K562 (cell line): ENCODE results near the gene UMAD1. TPM values are rescaled to one million over a fixed set of nuclear protein-coding genes. Genes with fewer than 3 reads are reported as not detected.
A peak's percentile ranks its signal among the peaks of the same experiment; 100 is the strongest.

Source experiments
- ATAC-seq: fragments of 200-7000 bp; cut with Tn5 transposase; 3 replicates; pipeline ENCODE4 v1.9.1; 2020; ENCODE audit warnings: moderate library complexity
- BruUV-seq: library from RNA; stranded (reverse); fragments of 400-500 nt; replicated peaks from 2 replicates; lab custom pipeline; 2021; lab: Mats Ljungman, UMichigan
- CTCF ChIA-PET: fragments of 300-600 bp; formaldehyde crosslinking; extraction: SDS; loops from one replicate; lab custom pipeline; 2021; ENCODE audit warnings: low intra/inter-chr PET ratio; lab: Yijun Ruan, JAX
- POLR2A ChIA-PET: fragments of 300-600, 350-650 bp; sonication (Branson Sonifier 250); formaldehyde crosslinking; extraction: SDS; loops from one replicate; lab custom pipeline; 2021; ENCODE audit warnings: antibody characterized with exemption, inconsistent platforms; lab: Yijun Ruan, JAX
- DNase-seq, 4 experiments: peaks; one replicate each; pipeline versions ENCODE4 v3.0.0 to v3.0.0-alpha.2; 2011 to 2018; ENCODE audit warnings: low spot score in 3 of 4, mixed read lengths in 3 of 4; ENCODE audit errors: extremely low read depth in 1 of 4
- FAIRE-seq: peaks from 2 replicates; lab custom pipeline; 2011; peaks lifted over from hg19 to GRCh38; lab: Jason Lieb, UNC
- H2AFZ ChIP-seq: 2 replicates; pipeline ENCODE4 v1.6.0; 2011; ENCODE audit warnings: low read depth, low read length, control low read depth, inconsistent platforms
- H3K27ac ChIP-seq: fragments of 200-600 bp; 3 replicates; pipeline ENCODE4 v1.8.0; 2011; ENCODE audit warnings: low read depth, mild to moderate bottlenecking, control low read depth, inconsistent platforms, low read length, moderate library complexity, mixed read lengths; ENCODE audit errors: extremely low read depth
- H3K27me3 ChIP-seq, 2 experiments: fragments of 300-600 bp in 1 of 2; 2 replicates in 1 of 2; 3 replicates in 1 of 2; pipeline versions ENCODE4 v1.6.0 to v1.8.0; 2011; ENCODE audit warnings: inconsistent platforms in 2 of 2, low read length in 2 of 2, mild to moderate bottlenecking in 1 of 2, mixed read lengths in 1 of 2, moderate library complexity in 1 of 2; ENCODE audit not compliant: control insufficient read depth in 2 of 2, insufficient read depth in 2 of 2
- H3K36me3 ChIP-seq: fragments of 300-600 bp; 3 replicates; pipeline ENCODE4 v1.8.0; 2011; ENCODE audit warnings: mild to moderate bottlenecking, low read length, inconsistent platforms; ENCODE audit not compliant: control insufficient read depth, insufficient read depth
- H3K4me1 ChIP-seq, 2 experiments: fragments of 200-600 bp in 1 of 2; replicated peaks in 1 of 2; 2 replicates in 1 of 2; 3 replicates in 1 of 2; pipeline versions ENCODE4 v1.5.1 to v1.8.0; 2011; ENCODE audit warnings: inconsistent platforms in 2 of 2, low read length in 2 of 2, mild to moderate bottlenecking in 1 of 2, mixed read lengths in 1 of 2, moderate library complexity in 1 of 2; ENCODE audit not compliant: control insufficient read depth in 2 of 2, insufficient read depth in 2 of 2
- H3K4me2 ChIP-seq: 2 replicates; pipeline ENCODE4 v1.6.1; 2011; ENCODE audit warnings: low read length, control low read depth, inconsistent platforms, mixed read lengths; ENCODE audit not compliant: insufficient read depth
- H3K4me3 ChIP-seq: fragments of 200-600 bp; sonication (generic), shearing (Covaris generic); 2 replicates; pipeline ENCODE4 v1.5.1; 2016; ENCODE audit warnings: control low read depth, inconsistent platforms
- H3K79me2 ChIP-seq: fragments of 200-600 bp; 3 replicates; pipeline ENCODE4 v1.8.0; 2011; ENCODE audit warnings: low read length, inconsistent platforms; ENCODE audit not compliant: control insufficient read depth, insufficient read depth
- H3K9ac ChIP-seq, 2 experiments: 2 replicates each; pipeline versions ENCODE4 v1.6.0 to v1.6.1; 2011; ENCODE audit warnings: low read depth in 2 of 2, low read length in 2 of 2, control low read depth in 1 of 2, inconsistent platforms in 1 of 2, mild to moderate bottlenecking in 1 of 2, mixed read lengths in 1 of 2; ENCODE audit not compliant: insufficient read depth in 1 of 2
- H3K9me1 ChIP-seq: one replicate; pipeline ENCODE4 v1.6.0; 2011; ENCODE audit warnings: inconsistent platforms, mild to moderate bottlenecking, low read length, moderate library complexity; ENCODE audit not compliant: control insufficient read depth, insufficient read depth
- H3K9me3 ChIP-seq: replicated peaks from 2 replicates; pipeline ENCODE4 v1.5.1; 2011; ENCODE audit warnings: low read depth, low read length, inconsistent platforms; ENCODE audit not compliant: control insufficient read depth, insufficient read depth
- H4K20me1 ChIP-seq: replicated peaks from 2 replicates; pipeline ENCODE4 v1.6.1; 2011; ENCODE audit warnings: low read length, inconsistent platforms, mixed read lengths; ENCODE audit not compliant: control insufficient read depth, insufficient read depth
- CC2D1A ChIP-seq: fragments of 450-650 bp; IDR thresholded peaks from 2 replicates; pipeline ENCODE4 v1.6.1; 2017; ENCODE audit warnings: mild to moderate bottlenecking
- E2F4 ChIP-seq: sonication (generic); formaldehyde crosslinking; IDR thresholded peaks from 2 replicates; pipeline ENCODE4 v1.8.0; 2022; ENCODE audit warnings: mild to moderate bottlenecking, low read depth, missing genetic modification reagents
- GABPB2 ChIP-seq: fragments of 250-450 bp; sonication (Bioruptor Pico); conservative IDR thresholded peaks from 2 replicates; pipeline ENCODE4 v1.5.1; 2021; ENCODE audit warnings: mild to moderate bottlenecking
- ZNF165 ChIP-seq: fragments of 250-450 bp; sonication (Bioruptor Pico); IDR thresholded peaks from 2 replicates; pipeline ENCODE4 v1.4.0; 2020; ENCODE audit warnings: borderline replicate concordance
- ZNF41 ChIP-seq: fragments of 250-450 bp; sonication (Bioruptor Pico); conservative IDR thresholded peaks from 2 replicates; pipeline ENCODE4 v1.4.0; 2020; ENCODE audit warnings: mild to moderate bottlenecking
- WGBS: fragments of 100-300 bp; shearing (Covaris generic); methylation state at CpG from one replicate; pipeline ENCODE4 v1.1.6; 2016; ENCODE audit warnings: low coverage, mixed read lengths; ENCODE audit not compliant: insufficient coverage; ENCODE audit errors: missing lambda C conversion rate; 5-methylcytosine and 5-hydroxymethylcytosine counted together
- in situ Hi-C: fragments of 300-500 bp; cut with MboI; formaldehyde crosslinking; loops from 4 replicates; pipeline ENCODE4 v1.15.0; 2018; ENCODE audit warnings: inconsistent platforms, mixed read lengths
- intact Hi-C: fragments of 100-400 bp; cut with micrococcal nuclease; formaldehyde crosslinking; loops from 2 replicates; pipeline ENCODE4 v1.14.2; 2022
- polyA plus RNA-seq, 8 experiments: library from polyadenylated mRNA; depleted of rRNA in 4 of 8; stranded (reverse) in 5 of 8; unstranded in 3 of 8; fragments of >200 nt; fragmentation: Nextera tagmentation in 2 of 8; fragmentation: Illumina TruSeq in 1 of 8; extraction: Ambion mirVana in 2 of 8; extraction: Trizol in 1 of 8; gene quantifications; 2 replicates each; pipeline versions ENCODE4 v1.2.1 to v1.2.3, GENCODE V29; 2011 to 2014; ENCODE audit warnings: inconsistent platforms in 1 of 8, missing spikeins in 1 of 8
- total RNA-seq, 7 experiments: library from RNA; depleted of rRNA in 6 of 7; stranded (reverse); fragments of >200 nt in 6 of 7; fragmentation: Illumina TruSeq in 2 of 7; extraction: Trizol in 2 of 7; gene quantifications; 2 replicates each; pipeline versions ENCODE4 v1.2.1 to v1.2.3, GENCODE V29; 2011 to 2021; ENCODE audit warnings: low replicate concordance in 1 of 7

The UMAD1 gene
- total and polyA plus RNA-seq, 9 of the 15 experiments (the other 6 are each of a cell fraction or from before 2014, with no cell fraction given), result 9.0 to 26.7 (median 13.3) TPM

GRCh38 chr7:7740037-7740355 is 99.4 kb downstream of the UMAD1 start (continued):
- no peak for TF ChIP-seq GABPB2 (CRISPR knock-in tag)

DNA sequence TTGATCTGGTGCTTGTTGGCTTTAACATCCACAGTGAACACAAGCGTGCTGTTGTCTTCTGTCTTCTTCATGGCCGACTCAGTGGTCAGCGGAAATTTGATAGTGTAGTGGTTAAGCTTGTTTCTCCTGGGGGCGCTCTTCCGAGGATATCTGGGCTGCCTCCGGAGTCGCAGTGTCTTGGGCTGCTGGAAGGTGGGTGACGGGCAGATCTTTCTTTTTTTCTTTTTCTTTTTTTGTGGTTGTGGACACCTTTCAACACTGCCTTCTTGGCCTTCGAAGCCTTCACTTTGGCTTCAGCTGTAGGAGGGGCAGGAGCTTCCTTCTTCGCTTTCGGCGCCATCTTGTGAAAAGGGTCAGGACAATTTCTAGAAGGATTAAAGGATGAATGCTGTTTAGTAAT is 101.7 kb downstream of the UMAD1 start:
- CTCF ChIA-PET, result no interaction called here
- Histone ChIP-seq H3K4me2 (no peak overlapping the region), H3K36me3 (no peaks in the 10 kb centered on the region), H3K79me2 (no peaks in the 10 kb centered on the region), H3K27me3 (no peaks in the 10 kb centered on the region), H3K9ac (no peak overlapping the region), H3K4me1 (no peaks in the 10 kb centered on the region), H3K4me3 (no peak overlapping the region), H3K9me1 (no peaks in the 10 kb centered on the region), H2AFZ (no peak overlapping the region), H3K27ac (no peak overlapping the region), H4K20me1 (no peaks in the 10 kb centered on the region), H3K9me3 (no peaks in the 10 kb centered on the region)
- FAIRE-seq (no peak), DNase-seq (no peak), ATAC-seq (no peak)
- no TSS peak for BruUV-seq
- intact Hi-C loops (no loop called here), in situ Hi-C loops (no loop called here)
- 88% methylated on average over 11 of the region's 12 CpGs for WGBS
- TF ChIP-seq ZNF41 (CRISPR knock-in tag) (no peak), E2F4 (CRISPR knock-in tag) (no peak), ZNF165 (CRISPR knock-in tag) (no peak), CC2D1A (peak; percentile 30; the same call in 1 of the 2 replicates)
- POLR2A ChIA-PET, result no interaction called here
